WTC11 (cell line): ENCODE results near the gene KATNA1. TPM values are rescaled to one million over a fixed set of nuclear protein-coding genes. Genes with fewer than 3 reads are reported as not detected.

Experiments used
- ATAC-seq: fragments of 200-7000 bp; cut with Tn5 transposase; 2 replicates; pipeline ENCODE4 v1.10.0; 2021; ENCODE audit warnings: mild to moderate bottlenecking, moderate library complexity
- CTCF ChIA-PET: fragments of 300-600 bp; sonication (Branson Sonifier 250); formaldehyde crosslinking; loops from one replicate; lab custom pipeline; 2021; ENCODE audit warnings: antibody characterized with exemption; lab: Charles Lee
- POLR2A ChIA-PET: fragments of 350-600 bp; sonication (Branson Sonifier 250); formaldehyde crosslinking; loops from one replicate; lab custom pipeline; 2021; ENCODE audit warnings: antibody characterized with exemption; lab: Charles Lee
- DNase-seq: peaks from one replicate; pipeline ENCODE4 v3.0.0; 2021; ENCODE audit warnings: low spot score
- H3K27ac Mint-ChIP-seq: 2 replicates; pipeline ENCODE4 v1.8.0; 2021; ENCODE audit warnings: mixed read lengths
- H3K27me3 Mint-ChIP-seq: 2 replicates; pipeline ENCODE4 v1.8.0; 2021; ENCODE audit warnings: low read depth, mild to moderate bottlenecking, moderate library complexity, mixed read lengths
- H3K36me3 Mint-ChIP-seq: 2 replicates; pipeline ENCODE4 v1.8.0; 2021; ENCODE audit warnings: mixed read lengths
- H3K4me1 Mint-ChIP-seq: 2 replicates; pipeline ENCODE4 v1.8.0; 2022; ENCODE audit warnings: mixed read lengths
- H3K4me3 Mint-ChIP-seq: 2 replicates; pipeline ENCODE4 v1.8.0; 2021; ENCODE audit warnings: mild to moderate bottlenecking, moderate library complexity, mixed read lengths
- H3K9me3 Mint-ChIP-seq: 2 replicates; pipeline ENCODE4 v1.8.0; 2021; ENCODE audit warnings: mixed read lengths
- CREB1 ChIP-seq: sonication (generic); formaldehyde crosslinking; IDR thresholded peaks from 2 replicates; pipeline ENCODE4 v1.8.0; 2023; ENCODE audit warnings: mild to moderate bottlenecking, missing genetic modification reagents
- CREM ChIP-seq: sonication (generic); formaldehyde crosslinking; IDR thresholded peaks from 2 replicates; pipeline ENCODE4 v1.8.1; 2022; ENCODE audit warnings: mild to moderate bottlenecking, missing genetic modification reagents, moderate library complexity
- ESRRA ChIP-seq: sonication (generic); formaldehyde crosslinking; IDR thresholded peaks from 2 replicates; pipeline ENCODE4 v1.8.1; 2022; ENCODE audit warnings: mild to moderate bottlenecking, missing genetic modification reagents, borderline replicate concordance
- NFYB ChIP-seq: sonication (generic); formaldehyde crosslinking; conservative IDR thresholded peaks from 2 replicates; pipeline ENCODE4 v1.8.0; 2022; ENCODE audit warnings: low read depth, missing genetic modification reagents
- NR3C1 ChIP-seq: sonication (generic); formaldehyde crosslinking; conservative IDR thresholded peaks from 2 replicates; pipeline ENCODE4 v1.8.1; 2023; ENCODE audit warnings: low read depth, mild to moderate bottlenecking, missing genetic modification reagents
- SMAD3 ChIP-seq: sonication (generic); formaldehyde crosslinking; IDR thresholded peaks from 2 replicates; pipeline ENCODE4 v1.8.0; 2022; ENCODE audit warnings: missing genetic modification reagents, mild to moderate bottlenecking, borderline replicate concordance
- SP1 ChIP-seq: sonication (generic); formaldehyde crosslinking; conservative IDR thresholded peaks from 2 replicates; pipeline ENCODE4 v1.8.1; 2022; ENCODE audit warnings: missing genetic modification reagents
- TCF7 ChIP-seq: sonication (generic); formaldehyde crosslinking; IDR thresholded peaks from 2 replicates; pipeline ENCODE4 v1.8.0; 2022; ENCODE audit warnings: mild to moderate bottlenecking, low read depth, missing genetic modification reagents, moderate library complexity
- ZNF121 ChIP-seq: sonication (generic); formaldehyde crosslinking; IDR thresholded peaks from 2 replicates; pipeline ENCODE4 v1.8.0; 2023; ENCODE audit warnings: missing genetic modification reagents
- ZNF317 ChIP-seq: sonication (generic); formaldehyde crosslinking; IDR thresholded peaks from 2 replicates; pipeline ENCODE4 v1.8.1; 2023; ENCODE audit warnings: low read depth, mild to moderate bottlenecking, moderate library complexity, missing genetic modification reagents, borderline replicate concordance
- ZNF416 ChIP-seq: fragments of 250-450 bp; sonication (Bioruptor Pico); IDR thresholded peaks from 2 replicates; pipeline ENCODE4 v1.9.0; 2021; ENCODE audit warnings: mild to moderate bottlenecking, inconsistent platforms
- ZNF671 ChIP-seq: fragments of 250-450 bp; sonication (Bioruptor Pico); IDR thresholded peaks from 2 replicates; pipeline ENCODE4 v1.8.0; 2021; ENCODE audit warnings: mild to moderate bottlenecking
- total RNA-seq: library from RNA; stranded (reverse); gene quantifications from 3 replicates; pipeline ENCODE4 v1.2.3, GENCODE V29; 2021
- TF ChIP-seq, protein P1 (sequence below): sonication (generic); formaldehyde crosslinking; IDR thresholded peaks from 2 replicates; pipeline ENCODE4 v1.8.0; 2022; ENCODE audit warnings: mild to moderate bottlenecking, missing genetic modification reagents
- TF ChIP-seq, protein P2 (sequence below): fragments of 200-600 bp; IDR thresholded peaks from 2 replicates; pipeline ENCODE4 v1.8.0; 2022; ENCODE audit warnings: antibody characterized with exemption
- TF ChIP-seq, protein P3 (sequence below): sonication (generic); formaldehyde crosslinking; IDR thresholded peaks from 2 replicates; pipeline ENCODE4 v1.8.0; 2022; ENCODE audit warnings: missing genetic modification reagents
- TF ChIP-seq, protein P4 (sequence below): sonication (generic); formaldehyde crosslinking; IDR thresholded peaks from 2 replicates; pipeline ENCODE4 v1.8.0; 2023; ENCODE audit warnings: missing genetic modification reagents, mild to moderate bottlenecking, borderline replicate concordance
- TF ChIP-seq, protein P5 (sequence below): sonication (generic); formaldehyde crosslinking; IDR thresholded peaks from 2 replicates; pipeline ENCODE4 v1.8.1; 2023; ENCODE audit warnings: mild to moderate bottlenecking, moderate library complexity, missing genetic modification reagents
- TF ChIP-seq, protein P6 (sequence below): sonication (generic); formaldehyde crosslinking; IDR thresholded peaks from 2 replicates; pipeline ENCODE4 v1.8.1; 2023; ENCODE audit warnings: mild to moderate bottlenecking, missing genetic modification reagents

Gene KATNA1
- total RNA-seq, 1 experiment from 2014 or later: 18.1 TPM

DNA sequence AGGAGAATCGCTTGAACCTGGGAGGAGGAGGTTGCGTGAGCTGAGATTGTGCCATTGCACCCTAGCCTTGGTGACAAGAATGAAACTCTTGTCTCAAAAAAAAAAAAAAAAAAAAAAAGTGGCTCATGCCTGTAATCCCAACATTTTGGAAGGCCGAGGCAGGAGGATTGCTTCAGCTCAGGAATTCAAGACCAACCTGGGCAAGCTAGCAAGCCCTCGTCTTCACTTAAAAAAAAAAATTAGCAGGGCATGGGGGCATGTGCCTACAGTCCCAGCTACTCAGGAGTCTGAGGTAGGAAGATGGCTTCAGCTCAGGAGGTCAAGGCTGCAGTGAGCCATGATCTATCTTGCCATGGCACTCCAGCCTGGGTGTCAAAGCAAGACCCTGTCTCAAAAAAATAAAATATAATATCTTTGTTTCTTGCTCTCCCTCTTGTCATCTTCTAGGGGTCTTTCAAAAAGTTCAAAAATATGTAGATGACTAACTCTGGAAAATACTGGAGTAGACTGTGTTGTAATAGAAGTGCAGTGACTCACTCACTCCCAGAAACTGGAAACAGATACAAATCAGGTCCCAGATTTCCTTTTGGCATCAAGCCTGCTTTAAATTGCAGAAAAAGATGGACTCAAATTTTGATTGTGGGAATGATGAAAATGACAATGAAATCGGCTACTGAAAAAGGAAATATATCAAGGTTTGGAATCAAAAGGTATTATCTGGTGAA, 85.1 kb downstream of the KATNA1 start (continued):
- TF ChIP-seq, protein P1, sequence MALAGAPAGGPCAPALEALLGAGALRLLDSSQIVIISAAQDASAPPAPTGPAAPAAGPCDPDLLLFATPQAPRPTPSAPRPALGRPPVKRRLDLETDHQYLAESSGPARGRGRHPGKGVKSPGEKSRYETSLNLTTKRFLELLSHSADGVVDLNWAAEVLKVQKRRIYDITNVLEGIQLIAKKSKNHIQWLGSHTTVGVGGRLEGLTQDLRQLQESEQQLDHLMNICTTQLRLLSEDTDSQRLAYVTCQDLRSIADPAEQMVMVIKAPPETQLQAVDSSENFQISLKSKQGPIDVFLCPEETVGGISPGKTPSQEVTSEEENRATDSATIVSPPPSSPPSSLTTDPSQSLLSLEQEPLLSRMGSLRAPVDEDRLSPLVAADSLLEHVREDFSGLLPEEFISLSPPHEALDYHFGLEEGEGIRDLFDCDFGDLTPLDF: no peak

DNA sequence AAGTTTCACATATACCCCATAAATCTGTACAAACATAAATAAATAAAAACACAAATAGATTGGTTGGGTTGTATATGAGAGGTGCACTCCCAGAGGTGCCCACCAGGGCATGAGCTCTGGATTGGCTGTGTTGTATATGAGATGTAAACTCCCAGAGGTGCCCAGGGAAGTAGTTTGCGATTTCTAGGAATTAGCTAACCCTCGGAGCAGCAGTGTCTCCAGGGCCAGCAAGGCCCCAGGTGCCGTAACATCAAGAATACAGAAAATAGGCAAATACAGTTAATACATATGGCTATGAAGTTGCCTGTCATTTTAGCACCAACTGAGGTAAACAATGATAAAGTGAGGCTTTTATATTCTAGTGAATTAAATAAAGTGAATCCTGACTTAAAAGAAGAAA, 87.8 kb downstream of the KATNA1 start:
- CTCF ChIA-PET: interaction anchor here (0.6 to 1.4 kb wide), 7 partner anchors 9 to 108 kb away, joined by 3 to 9 read pairs (median 4); partner anchors contain the start of gene PPIL4
- Mint-ChIP-seq H3K27ac (no peak overlapping the region), H3K27me3 (peaks cover 16% of the 10 kb centered on the region), H3K36me3 (no peaks in the 10 kb centered on the region), H3K9me3 (no peaks in the 10 kb centered on the region), H3K4me3 (no peak overlapping the region), H3K4me1 (peaks cover 5% of the 10 kb centered on the region; the same call in 1 of the 2 replicates)
- ATAC-seq: peak; percentile 91
- POLR2A ChIA-PET: no interaction called here
- TF ChIP-seq, protein P2, sequence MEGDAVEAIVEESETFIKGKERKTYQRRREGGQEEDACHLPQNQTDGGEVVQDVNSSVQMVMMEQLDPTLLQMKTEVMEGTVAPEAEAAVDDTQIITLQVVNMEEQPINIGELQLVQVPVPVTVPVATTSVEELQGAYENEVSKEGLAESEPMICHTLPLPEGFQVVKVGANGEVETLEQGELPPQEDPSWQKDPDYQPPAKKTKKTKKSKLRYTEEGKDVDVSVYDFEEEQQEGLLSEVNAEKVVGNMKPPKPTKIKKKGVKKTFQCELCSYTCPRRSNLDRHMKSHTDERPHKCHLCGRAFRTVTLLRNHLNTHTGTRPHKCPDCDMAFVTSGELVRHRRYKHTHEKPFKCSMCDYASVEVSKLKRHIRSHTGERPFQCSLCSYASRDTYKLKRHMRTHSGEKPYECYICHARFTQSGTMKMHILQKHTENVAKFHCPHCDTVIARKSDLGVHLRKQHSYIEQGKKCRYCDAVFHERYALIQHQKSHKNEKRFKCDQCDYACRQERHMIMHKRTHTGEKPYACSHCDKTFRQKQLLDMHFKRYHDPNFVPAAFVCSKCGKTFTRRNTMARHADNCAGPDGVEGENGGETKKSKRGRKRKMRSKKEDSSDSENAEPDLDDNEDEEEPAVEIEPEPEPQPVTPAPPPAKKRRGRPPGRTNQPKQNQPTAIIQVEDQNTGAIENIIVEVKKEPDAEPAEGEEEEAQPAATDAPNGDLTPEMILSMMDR: peak; percentile 39
- TF ChIP-seq ZNF671 (CRISPR knock-in tag): no peak
- peak; percentile 25 for DNase-seq

DNA sequence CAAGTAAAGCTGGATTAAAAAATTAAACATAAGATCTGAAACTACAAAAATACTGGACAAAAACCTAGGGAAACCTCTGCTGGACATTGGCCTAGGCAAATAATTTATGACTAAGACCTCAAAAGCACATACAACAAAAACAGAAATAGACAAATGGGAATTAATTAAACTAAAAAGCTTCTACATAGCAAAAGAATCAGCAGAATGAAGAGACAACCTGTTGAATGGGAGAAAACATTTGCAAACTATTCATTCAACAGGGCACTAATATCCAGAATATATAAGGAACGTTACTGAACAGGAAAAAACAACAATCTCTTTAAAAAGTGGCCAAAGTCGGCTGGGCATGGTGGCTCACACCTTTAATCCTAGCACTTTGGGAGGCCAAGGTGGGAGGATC, 89.1 kb downstream of the KATNA1 start:
- Mint-ChIP-seq H3K9me3 (no peaks in the 10 kb centered on the region), H3K36me3 (no peaks in the 10 kb centered on the region), H3K4me1 (no peaks in the 10 kb centered on the region), H3K4me3 (no peak overlapping the region), H3K27me3 (peaks cover 27% of the 10 kb centered on the region), H3K27ac (no peak overlapping the region)
- ChIA-PET POLR2A (no interaction called here), CTCF (interaction anchor here (0.6 kb wide), 1 partner anchor 814 kb away, joined by 3 read pairs; no protein-coding TSS in a partner anchor)
- DNase-seq (no peak), ATAC-seq (no peak)
- TF ChIP-seq ZNF317 (CRISPR knock-in tag) (no peak), CREB1 (CRISPR knock-in tag) (no peak), SMAD3 (CRISPR knock-in tag) (no peak), TCF7 (CRISPR knock-in tag) (no peak), ESRRA (no peak), SP1 (CRISPR knock-in tag) (no peak), ZNF121 (CRISPR knock-in tag) (no peak), NFYB (CRISPR knock-in tag) (no peak), ZNF416 (CRISPR knock-in tag) (no peak), NR3C1 (CRISPR knock-in tag) (no peak), CREM (CRISPR knock-in tag) (no peak)
- TF ChIP-seq, protein P3, sequence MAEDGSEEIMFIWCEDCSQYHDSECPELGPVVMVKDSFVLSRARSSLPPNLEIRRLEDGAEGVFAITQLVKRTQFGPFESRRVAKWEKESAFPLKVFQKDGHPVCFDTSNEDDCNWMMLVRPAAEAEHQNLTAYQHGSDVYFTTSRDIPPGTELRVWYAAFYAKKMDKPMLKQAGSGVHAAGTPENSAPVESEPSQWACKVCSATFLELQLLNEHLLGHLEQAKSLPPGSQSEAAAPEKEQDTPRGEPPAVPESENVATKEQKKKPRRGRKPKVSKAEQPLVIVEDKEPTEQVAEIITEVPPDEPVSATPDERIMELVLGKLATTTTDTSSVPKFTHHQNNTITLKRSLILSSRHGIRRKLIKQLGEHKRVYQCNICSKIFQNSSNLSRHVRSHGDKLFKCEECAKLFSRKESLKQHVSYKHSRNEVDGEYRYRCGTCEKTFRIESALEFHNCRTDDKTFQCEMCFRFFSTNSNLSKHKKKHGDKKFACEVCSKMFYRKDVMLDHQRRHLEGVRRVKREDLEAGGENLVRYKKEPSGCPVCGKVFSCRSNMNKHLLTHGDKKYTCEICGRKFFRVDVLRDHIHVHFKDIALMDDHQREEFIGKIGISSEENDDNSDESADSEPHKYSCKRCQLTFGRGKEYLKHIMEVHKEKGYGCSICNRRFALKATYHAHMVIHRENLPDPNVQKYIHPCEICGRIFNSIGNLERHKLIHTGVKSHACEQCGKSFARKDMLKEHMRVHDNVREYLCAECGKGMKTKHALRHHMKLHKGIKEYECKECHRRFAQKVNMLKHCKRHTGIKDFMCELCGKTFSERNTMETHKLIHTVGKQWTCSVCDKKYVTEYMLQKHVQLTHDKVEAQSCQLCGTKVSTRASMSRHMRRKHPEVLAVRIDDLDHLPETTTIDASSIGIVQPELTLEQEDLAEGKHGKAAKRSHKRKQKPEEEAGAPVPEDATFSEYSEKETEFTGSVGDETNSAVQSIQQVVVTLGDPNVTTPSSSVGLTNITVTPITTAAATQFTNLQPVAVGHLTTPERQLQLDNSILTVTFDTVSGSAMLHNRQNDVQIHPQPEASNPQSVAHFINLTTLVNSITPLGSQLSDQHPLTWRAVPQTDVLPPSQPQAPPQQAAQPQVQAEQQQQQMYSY (CRISPR knock-in tag): no peak
- TF ChIP-seq, protein P4, sequence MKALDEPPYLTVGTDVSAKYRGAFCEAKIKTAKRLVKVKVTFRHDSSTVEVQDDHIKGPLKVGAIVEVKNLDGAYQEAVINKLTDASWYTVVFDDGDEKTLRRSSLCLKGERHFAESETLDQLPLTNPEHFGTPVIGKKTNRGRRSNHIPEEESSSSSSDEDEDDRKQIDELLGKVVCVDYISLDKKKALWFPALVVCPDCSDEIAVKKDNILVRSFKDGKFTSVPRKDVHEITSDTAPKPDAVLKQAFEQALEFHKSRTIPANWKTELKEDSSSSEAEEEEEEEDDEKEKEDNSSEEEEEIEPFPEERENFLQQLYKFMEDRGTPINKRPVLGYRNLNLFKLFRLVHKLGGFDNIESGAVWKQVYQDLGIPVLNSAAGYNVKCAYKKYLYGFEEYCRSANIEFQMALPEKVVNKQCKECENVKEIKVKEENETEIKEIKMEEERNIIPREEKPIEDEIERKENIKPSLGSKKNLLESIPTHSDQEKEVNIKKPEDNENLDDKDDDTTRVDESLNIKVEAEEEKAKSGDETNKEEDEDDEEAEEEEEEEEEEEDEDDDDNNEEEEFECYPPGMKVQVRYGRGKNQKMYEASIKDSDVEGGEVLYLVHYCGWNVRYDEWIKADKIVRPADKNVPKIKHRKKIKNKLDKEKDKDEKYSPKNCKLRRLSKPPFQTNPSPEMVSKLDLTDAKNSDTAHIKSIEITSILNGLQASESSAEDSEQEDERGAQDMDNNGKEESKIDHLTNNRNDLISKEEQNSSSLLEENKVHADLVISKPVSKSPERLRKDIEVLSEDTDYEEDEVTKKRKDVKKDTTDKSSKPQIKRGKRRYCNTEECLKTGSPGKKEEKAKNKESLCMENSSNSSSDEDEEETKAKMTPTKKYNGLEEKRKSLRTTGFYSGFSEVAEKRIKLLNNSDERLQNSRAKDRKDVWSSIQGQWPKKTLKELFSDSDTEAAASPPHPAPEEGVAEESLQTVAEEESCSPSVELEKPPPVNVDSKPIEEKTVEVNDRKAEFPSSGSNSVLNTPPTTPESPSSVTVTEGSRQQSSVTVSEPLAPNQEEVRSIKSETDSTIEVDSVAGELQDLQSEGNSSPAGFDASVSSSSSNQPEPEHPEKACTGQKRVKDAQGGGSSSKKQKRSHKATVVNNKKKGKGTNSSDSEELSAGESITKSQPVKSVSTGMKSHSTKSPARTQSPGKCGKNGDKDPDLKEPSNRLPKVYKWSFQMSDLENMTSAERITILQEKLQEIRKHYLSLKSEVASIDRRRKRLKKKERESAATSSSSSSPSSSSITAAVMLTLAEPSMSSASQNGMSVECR: no peak
- TF ChIP-seq, protein P5, sequence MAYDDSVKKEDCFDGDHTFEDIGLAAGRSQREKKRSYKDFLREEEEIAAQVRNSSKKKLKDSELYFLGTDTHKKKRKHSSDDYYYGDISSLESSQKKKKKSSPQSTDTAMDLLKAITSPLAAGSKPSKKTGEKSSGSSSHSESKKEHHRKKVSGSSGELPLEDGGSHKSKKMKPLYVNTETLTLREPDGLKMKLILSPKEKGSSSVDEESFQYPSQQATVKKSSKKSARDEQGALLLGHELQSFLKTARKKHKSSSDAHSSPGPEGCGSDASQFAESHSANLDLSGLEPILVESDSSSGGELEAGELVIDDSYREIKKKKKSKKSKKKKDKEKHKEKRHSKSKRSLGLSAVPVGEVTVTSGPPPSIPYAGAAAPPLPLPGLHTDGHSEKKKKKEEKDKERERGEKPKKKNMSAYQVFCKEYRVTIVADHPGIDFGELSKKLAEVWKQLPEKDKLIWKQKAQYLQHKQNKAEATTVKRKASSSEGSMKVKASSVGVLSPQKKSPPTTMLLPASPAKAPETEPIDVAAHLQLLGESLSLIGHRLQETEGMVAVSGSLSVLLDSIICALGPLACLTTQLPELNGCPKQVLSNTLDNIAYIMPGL (CRISPR knock-in tag): no peak
- TF ChIP-seq, protein P6, sequence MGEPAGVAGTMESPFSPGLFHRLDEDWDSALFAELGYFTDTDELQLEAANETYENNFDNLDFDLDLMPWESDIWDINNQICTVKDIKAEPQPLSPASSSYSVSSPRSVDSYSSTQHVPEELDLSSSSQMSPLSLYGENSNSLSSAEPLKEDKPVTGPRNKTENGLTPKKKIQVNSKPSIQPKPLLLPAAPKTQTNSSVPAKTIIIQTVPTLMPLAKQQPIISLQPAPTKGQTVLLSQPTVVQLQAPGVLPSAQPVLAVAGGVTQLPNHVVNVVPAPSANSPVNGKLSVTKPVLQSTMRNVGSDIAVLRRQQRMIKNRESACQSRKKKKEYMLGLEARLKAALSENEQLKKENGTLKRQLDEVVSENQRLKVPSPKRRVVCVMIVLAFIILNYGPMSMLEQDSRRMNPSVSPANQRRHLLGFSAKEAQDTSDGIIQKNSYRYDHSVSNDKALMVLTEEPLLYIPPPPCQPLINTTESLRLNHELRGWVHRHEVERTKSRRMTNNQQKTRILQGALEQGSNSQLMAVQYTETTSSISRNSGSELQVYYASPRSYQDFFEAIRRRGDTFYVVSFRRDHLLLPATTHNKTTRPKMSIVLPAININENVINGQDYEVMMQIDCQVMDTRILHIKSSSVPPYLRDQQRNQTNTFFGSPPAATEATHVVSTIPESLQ (CRISPR knock-in tag): no peak
